ENCODE measurements around the gene USP3. TPM values are rescaled to one million over a fixed set of nuclear protein-coding genes. Genes with fewer than 3 reads are reported as not detected.
A peak's percentile ranks its signal among the peaks of the same experiment; 100 is the strongest.

The USP3 gene
- total RNA-seq, 4 donors from 2014 or later, result 40.1 to 46.5 (median 41.3) TPM

DNA sequence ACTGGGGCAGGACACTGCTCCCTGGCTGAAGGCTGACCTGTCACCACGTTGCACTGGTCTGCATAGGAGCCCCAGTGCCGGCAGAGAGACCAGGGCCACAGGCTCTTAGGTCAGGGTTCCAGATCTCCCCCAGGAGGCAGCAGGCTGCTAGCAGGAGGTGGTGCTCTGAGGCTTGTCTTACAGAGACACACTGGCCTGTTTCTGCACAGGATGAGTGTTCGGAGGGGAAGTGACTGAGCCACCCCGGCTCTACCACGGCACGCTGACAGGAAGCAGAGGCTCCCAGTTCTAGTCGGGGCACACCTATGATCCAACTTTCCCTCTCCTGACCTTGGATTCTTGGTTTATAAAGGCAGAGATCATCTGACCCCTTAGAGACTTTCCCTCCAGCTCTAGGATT is 101.4 kb downstream of the USP3 start:
- no peaks in the 10 kb centered on the region for H3K27me3 ChIP-seq
- no peak for TF ChIP-seq POLR2AphosphoS5 (IDR thresholded peaks at IDR 0.05)
- TF ChIP-seq, protein P1, sequence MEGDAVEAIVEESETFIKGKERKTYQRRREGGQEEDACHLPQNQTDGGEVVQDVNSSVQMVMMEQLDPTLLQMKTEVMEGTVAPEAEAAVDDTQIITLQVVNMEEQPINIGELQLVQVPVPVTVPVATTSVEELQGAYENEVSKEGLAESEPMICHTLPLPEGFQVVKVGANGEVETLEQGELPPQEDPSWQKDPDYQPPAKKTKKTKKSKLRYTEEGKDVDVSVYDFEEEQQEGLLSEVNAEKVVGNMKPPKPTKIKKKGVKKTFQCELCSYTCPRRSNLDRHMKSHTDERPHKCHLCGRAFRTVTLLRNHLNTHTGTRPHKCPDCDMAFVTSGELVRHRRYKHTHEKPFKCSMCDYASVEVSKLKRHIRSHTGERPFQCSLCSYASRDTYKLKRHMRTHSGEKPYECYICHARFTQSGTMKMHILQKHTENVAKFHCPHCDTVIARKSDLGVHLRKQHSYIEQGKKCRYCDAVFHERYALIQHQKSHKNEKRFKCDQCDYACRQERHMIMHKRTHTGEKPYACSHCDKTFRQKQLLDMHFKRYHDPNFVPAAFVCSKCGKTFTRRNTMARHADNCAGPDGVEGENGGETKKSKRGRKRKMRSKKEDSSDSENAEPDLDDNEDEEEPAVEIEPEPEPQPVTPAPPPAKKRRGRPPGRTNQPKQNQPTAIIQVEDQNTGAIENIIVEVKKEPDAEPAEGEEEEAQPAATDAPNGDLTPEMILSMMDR (IDR thresholded peaks at IDR 0.05), result no peak
- TF ChIP-seq EP300 (IDR thresholded peaks at IDR 0.05), result no peak
- TF ChIP-seq POLR2A (IDR thresholded peaks at IDR 0.05; ENCODE audit: low read depth), result no peak
- H3K27ac ChIP-seq (replicated peaks in 1 of 4), result peak overlapping the region in 2 of 4 donors; percentile 12 to 22
- intact Hi-C loops (cut with DNase I), result loop anchor here (10.0 kb wide), 1 partner anchor 321 kb away; no protein-coding TSS in a partner anchor
- no peaks in the 10 kb centered on the region for H3K9me3 ChIP-seq
- H3K36me3 ChIP-seq, result peaks cover 0 to 40% (median 33%) of the 10 kb centered on the region in 4 donors
- no peak overlapping the region for H3K4me3 ChIP-seq
- DNase-seq (ENCODE audit: extremely low spot score), result no peak
- H3K4me1 ChIP-seq, result peaks cover 18 to 45% (median 37%) of the 10 kb centered on the region in 4 donors
- 49% methylated on average over 5 of the region's 7 CpGs for WGBS

DNA sequence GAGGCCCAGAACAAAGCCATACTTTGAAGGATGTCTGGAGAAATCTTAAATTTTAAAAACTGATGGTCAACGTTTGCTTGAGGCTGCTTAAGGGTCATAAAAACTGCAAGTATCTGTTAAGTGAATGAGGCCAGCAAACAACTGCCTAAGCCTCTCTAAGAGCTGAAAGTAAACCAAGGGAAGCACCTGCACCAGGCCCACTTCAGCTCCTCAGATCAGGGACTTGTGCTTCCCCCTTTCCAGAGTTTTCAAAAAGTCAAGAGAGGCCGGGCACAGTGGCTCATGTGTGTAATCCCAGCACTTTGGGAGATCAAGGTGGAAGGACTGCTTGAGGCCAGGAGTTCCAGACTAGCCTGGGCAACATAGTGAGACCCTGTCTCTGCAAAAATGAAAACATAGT is 101.9 kb downstream of the USP3 start:
- H3K36me3 ChIP-seq, result peaks cover 0 to 45% (median 37%) of the 10 kb centered on the region in 4 donors
- H3K4me3 ChIP-seq, result no peak overlapping the region
- H3K4me1 ChIP-seq, result peaks cover 21 to 50% (median 37%) of the 10 kb centered on the region in 4 donors
- no peak for TF ChIP-seq EP300 (IDR thresholded peaks at IDR 0.05)
- WGBS, result 58% methylated on average over 2 of the region's 2 CpGs
- DNase-seq (ENCODE audit: extremely low spot score), result no peak
- H3K9me3 ChIP-seq, result no peaks in the 10 kb centered on the region
- intact Hi-C loops (cut with DNase I), result loop anchor here (10.0 kb wide), 1 partner anchor 322 kb away; no protein-coding TSS in a partner anchor
- H3K27ac ChIP-seq (replicated peaks in 1 of 4), result peak overlapping the region in 1 of 4 donors; percentile 22
- H3K27me3 ChIP-seq, result no peaks in the 10 kb centered on the region

DNA sequence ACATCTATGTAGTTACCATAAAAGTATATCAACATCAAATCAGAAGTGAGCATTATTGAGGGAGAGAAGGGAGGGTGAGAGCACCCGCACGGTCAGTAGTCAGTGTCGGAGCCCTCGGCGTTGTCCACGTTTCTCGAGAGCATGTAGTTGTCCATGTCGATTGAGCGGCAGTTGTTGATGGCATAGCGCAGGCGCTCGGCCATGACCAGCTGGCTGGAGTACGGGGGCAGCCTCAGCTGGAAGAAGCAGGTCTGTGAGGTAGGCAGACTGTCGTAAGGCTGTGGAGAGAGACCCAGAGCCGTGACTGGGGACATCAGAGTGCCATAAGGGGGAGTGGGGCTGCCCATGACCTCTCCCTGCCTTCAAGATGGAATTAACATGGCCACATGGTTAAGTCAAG is 104.6 kb downstream of the USP3 start:
- Histone ChIP-seq H3K36me3 (peaks cover 7 to 71% (median 58%) of the 10 kb centered on the region in 4 donors), H3K9me3 (no peaks in the 10 kb centered on the region), H3K4me1 (peaks cover 15 to 43% (median 33%) of the 10 kb centered on the region in 4 donors), H3K4me3 (no peak overlapping the region), H3K27ac (replicated peaks in 1 of 4) (no peak overlapping the region), H3K27me3 (no peaks in the 10 kb centered on the region)
- WGBS, result 89% methylated on average over 15 of the region's 15 CpGs
- no peak for DNase-seq (ENCODE audit: extremely low spot score)
- intact Hi-C loops (cut with DNase I), result loop anchor here (10.0 kb wide), 1 partner anchor 324 kb away; no protein-coding TSS in a partner anchor
- TF ChIP-seq EP300 (IDR thresholded peaks at IDR 0.05), result no peak
- TF ChIP-seq, protein P1 (IDR thresholded peaks at IDR 0.05), result no peak
- no peak for TF ChIP-seq POLR2A (IDR thresholded peaks at IDR 0.05; ENCODE audit: low read depth)
- TF ChIP-seq POLR2AphosphoS5 (IDR thresholded peaks at IDR 0.05), result no peak

DNA sequence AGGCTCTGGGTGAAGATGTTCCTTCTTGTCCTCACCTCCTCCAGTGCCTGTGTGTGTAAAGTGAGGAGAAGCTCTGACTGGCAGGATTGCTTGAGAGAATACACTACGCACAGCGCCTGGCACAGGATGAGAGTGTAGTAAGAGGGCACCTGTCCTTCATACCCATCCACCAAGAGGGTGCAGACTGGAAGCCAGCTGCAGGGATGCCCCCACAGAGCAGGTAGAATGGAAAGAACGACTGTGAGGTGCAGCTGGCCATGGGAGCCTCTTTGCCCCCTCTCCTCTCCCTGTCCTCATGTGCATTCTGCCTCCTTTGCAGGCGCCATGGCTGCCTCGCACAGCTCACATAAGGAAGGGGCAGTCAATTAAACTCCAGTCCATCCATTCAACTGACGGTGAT is 105.1 kb downstream of the USP3 start:
- Histone ChIP-seq H3K4me3 (no peak overlapping the region), H3K27me3 (no peaks in the 10 kb centered on the region), H3K27ac (replicated peaks in 1 of 4) (peak overlapping the region in 2 of 4 donors; percentile 67 to 69), H3K4me1 (peaks cover 15 to 47% (median 35%) of the 10 kb centered on the region in 4 donors), H3K9me3 (no peaks in the 10 kb centered on the region), H3K36me3 (peaks cover 7 to 75% (median 63%) of the 10 kb centered on the region in 4 donors)
- TF ChIP-seq POLR2A (IDR thresholded peaks at IDR 0.05; ENCODE audit: low read depth) (no peak), POLR2AphosphoS5 (IDR thresholded peaks at IDR 0.05) (no peak), EP300 (IDR thresholded peaks at IDR 0.05) (no peak)
- TF ChIP-seq, protein P1 (IDR thresholded peaks at IDR 0.05), result no peak
- intact Hi-C loops (cut with DNase I), result loop anchor here (10.0 kb wide), 1 partner anchor 325 kb away; no protein-coding TSS in a partner anchor
- DNase-seq (ENCODE audit: extremely low spot score), result no peak
- 88% methylated on average over 6 of the region's 6 CpGs for WGBS

DNA sequence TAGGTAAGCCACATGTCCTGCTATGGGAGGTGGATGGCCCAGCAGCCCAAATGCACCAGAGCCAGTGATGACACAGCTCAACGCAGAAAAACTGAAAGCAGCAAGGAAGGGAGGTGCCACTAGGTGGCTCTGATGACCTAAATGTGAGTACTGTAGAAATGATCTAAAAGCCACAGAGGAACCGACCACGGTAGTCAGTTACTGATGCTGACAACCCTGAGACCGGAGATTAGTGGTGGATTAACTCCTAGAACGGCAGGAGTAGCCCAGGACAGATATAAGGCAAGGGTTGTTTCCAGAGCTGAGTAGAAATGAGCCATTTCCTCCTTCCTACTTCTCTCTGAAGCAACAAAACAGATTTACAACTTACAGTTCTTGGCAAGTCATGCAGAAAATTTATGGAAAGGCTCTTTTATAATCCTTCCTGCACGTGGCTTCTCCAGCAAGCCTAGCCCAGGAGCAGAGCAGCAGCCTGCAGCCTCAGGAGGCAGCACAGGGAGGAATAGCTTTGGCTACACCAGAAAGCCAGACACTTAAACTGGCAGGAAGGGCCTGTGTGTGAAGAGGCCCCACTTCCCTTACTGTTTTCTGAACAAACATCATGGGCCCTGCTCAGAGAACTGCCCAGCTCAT is 105.9 kb downstream of the USP3 start:
- Histone ChIP-seq H3K27ac (replicated peaks in 1 of 4) (peak overlapping the region; percentile 58 to 71 (median 68)), H3K9me3 (no peaks in the 10 kb centered on the region), H3K36me3 (peaks cover 13 to 84% (median 71%) of the 10 kb centered on the region in 4 donors), H3K4me3 (no peak overlapping the region), H3K27me3 (no peaks in the 10 kb centered on the region), H3K4me1 (peaks cover 15 to 47% (median 35%) of the 10 kb centered on the region in 4 donors)
- intact Hi-C loops (cut with DNase I), result no loop called here
- TF ChIP-seq, protein P1 (IDR thresholded peaks at IDR 0.05), result peak; percentile 62 to 72 (median 67)
- TF ChIP-seq POLR2AphosphoS5 (IDR thresholded peaks at IDR 0.05) (peak in 1 of 2 donors; percentile 18), POLR2A (IDR thresholded peaks at IDR 0.05; ENCODE audit: low read depth) (no peak)
- whole genome bisulfite sequencing, result under 1% methylated on average over 6 of the region's 6 CpGs
- no peak for DNase-seq (ENCODE audit: extremely low spot score)

All from esophagus muscularis mucosa (tissue), 4 donors.